H4 (cell line): ENCODE data around the gene SGF29. TPM values are rescaled to one million over a fixed set of nuclear protein-coding genes. Genes with fewer than 3 reads are reported as not detected.
"Not testable (repeated sequence)": the region's sequence is repeated elsewhere in the genome, so short reads cannot be mapped to it uniquely, and the experiment has no call there.

Experiments
- DNase-seq: peaks from one replicate; pipeline ENCODE4 v3.0.0-alpha.2; 2015; ENCODE audit warnings: low spot score
- total RNA-seq: library from RNA; depleted of rRNA; stranded (reverse); fragments of >200 nt; shearing (Covaris generic); gene quantifications from 2 replicates; pipeline ENCODE4 v1.2.3, GENCODE V29; 2014

The SGF29 gene
- total RNA-seq, 1 experiment from 2014 or later = 15.4 TPM

- DNase-seq = not testable (repeated sequence)
Observed at GRCh38 chr16:28612359-28613280, 58.9 kb downstream of the SGF29 start.

GRCh38 chr16:28613912-28614311 is 60.2 kb downstream of the SGF29 start:
- DNase-seq = not testable (repeated sequence)

- DNase-seq = not testable (repeated sequence)
Observed at GRCh38 chr16:28614561-28614960, 60.8 kb downstream of the SGF29 start.

GRCh38 chr16:28615486-28616223 is 61.9 kb downstream of the SGF29 start:
- not testable (repeated sequence) for DNase-seq

GRCh38 chr16:28616224-28616577 is 62.5 kb downstream of the SGF29 start:
- not testable (repeated sequence) for DNase-seq

GRCh38 chr16:28616636-28617035 is 62.9 kb downstream of the SGF29 start:
- DNase-seq = no peak

- DNase-seq = no peak
Observed at GRCh38 chr16:28617874-28618273, 64.2 kb downstream of the SGF29 start.

GRCh38 chr16:28620316-28620715 is 66.6 kb downstream of the SGF29 start:
- not testable (repeated sequence) for DNase-seq

- DNase-seq = no peak
Observed at GRCh38 chr16:28621481-28622155, 67.9 kb downstream of the SGF29 start.

- DNase-seq = not testable (repeated sequence)
Observed at GRCh38 chr16:28622532-28623171, 68.9 kb downstream of the SGF29 start.

GRCh38 chr16:28623172-28623711 is 69.5 kb downstream of the SGF29 start:
- DNase-seq = no peak

GRCh38 chr16:28630905-28631304 is 77.2 kb downstream of the SGF29 start:
- not testable (repeated sequence) for DNase-seq

GRCh38 chr16:28636093-28636823 is 82.5 kb downstream of the SGF29 start:
- not testable (repeated sequence) for DNase-seq

- DNase-seq = not testable (repeated sequence)
Observed at GRCh38 chr16:28637765-28638164, 84.0 kb downstream of the SGF29 start, which contains the start of gene NPIPB8. TSS of gene NPIPB8 (plus strand) at chr16:28638065. CDS start at chr16:28638361, 296 bp downstream.

- not testable (repeated sequence) for DNase-seq
Observed at GRCh38 chr16:28638359-28638758, 84.6 kb downstream of the SGF29 start.

GRCh38 chr16:28639959-28640358 is 86.2 kb downstream of the SGF29 start:
- DNase-seq = not testable (repeated sequence)
